ENCODE data around the gene AKAP13. TPM values are rescaled to one million over a fixed set of nuclear protein-coding genes. Genes with fewer than 3 reads are reported as not detected.

Gene AKAP13
- polyA plus RNA-seq, 2 of the 4 experiments (the other 2 are of a cell fraction): 20.4 to 28.8 TPM

DNA sequence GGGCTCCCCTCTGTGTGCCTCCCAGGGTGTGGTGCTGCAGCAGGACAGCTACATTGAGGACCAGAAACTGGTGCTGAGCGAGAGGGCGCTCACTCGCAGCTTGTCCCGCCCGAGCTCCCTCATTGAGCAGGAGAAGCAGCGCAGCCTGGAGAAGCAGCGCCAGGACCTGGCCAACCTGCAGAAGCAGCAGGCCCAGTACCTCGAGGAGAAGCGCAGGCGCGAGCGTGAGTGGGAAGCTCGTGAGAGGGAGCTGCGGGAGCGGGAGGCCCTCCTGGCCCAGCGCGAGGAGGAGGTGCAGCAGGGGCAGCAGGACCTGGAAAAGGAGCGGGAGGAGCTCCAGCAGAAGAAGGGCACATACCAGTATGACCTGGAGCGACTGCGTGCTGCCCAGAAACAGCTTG is 360.6 kb downstream of the AKAP13 start:
- Histone ChIP-seq H3K4me1 (no peaks in the 10 kb centered on the region), H3K27ac (no peak overlapping the region), H3K4me3 (no peak overlapping the region), H3K4me2 (no peak overlapping the region), H3K9me3 (no peaks in the 10 kb centered on the region)
- TF ChIP-seq POLR2A (IDR thresholded peaks at IDR 0.05; ENCODE audit: low read length) (no peak), CBX2 (IDR thresholded peaks at IDR 0.05; ENCODE audit: borderline replicate concordance, low read depth) (no peak), HEYL (CRISPR knock-in tag; IDR thresholded peaks at IDR 0.05) (no peak), NR3C1 (IDR thresholded peaks at IDR 0.05) (no peak)
- TF ChIP-seq, protein P1, sequence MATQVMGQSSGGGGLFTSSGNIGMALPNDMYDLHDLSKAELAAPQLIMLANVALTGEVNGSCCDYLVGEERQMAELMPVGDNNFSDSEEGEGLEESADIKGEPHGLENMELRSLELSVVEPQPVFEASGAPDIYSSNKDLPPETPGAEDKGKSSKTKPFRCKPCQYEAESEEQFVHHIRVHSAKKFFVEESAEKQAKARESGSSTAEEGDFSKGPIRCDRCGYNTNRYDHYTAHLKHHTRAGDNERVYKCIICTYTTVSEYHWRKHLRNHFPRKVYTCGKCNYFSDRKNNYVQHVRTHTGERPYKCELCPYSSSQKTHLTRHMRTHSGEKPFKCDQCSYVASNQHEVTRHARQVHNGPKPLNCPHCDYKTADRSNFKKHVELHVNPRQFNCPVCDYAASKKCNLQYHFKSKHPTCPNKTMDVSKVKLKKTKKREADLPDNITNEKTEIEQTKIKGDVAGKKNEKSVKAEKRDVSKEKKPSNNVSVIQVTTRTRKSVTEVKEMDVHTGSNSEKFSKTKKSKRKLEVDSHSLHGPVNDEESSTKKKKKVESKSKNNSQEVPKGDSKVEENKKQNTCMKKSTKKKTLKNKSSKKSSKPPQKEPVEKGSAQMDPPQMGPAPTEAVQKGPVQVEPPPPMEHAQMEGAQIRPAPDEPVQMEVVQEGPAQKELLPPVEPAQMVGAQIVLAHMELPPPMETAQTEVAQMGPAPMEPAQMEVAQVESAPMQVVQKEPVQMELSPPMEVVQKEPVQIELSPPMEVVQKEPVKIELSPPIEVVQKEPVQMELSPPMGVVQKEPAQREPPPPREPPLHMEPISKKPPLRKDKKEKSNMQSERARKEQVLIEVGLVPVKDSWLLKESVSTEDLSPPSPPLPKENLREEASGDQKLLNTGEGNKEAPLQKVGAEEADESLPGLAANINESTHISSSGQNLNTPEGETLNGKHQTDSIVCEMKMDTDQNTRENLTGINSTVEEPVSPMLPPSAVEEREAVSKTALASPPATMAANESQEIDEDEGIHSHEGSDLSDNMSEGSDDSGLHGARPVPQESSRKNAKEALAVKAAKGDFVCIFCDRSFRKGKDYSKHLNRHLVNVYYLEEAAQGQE (IDR thresholded peaks at IDR 0.05): no peak
- WGBS (ENCODE audit: missing lambda C conversion rate): 94% methylated on average over 20 of the region's 20 CpGs
- no peak for ATAC-seq
- no peak for DNase-seq (ENCODE audit: low read depth in 1 of 2, low spot score in 1 of 2)
- POLR2A ChIA-PET: no interaction called here
- CTCF ChIA-PET: interaction anchor here (1.2 to 6.6 kb wide), 4 partner anchors 11 to 110 kb away, joined by 3 to 62 read pairs (median 18); no protein-coding TSS in a partner anchor
- no peak for FAIRE-seq

DNA sequence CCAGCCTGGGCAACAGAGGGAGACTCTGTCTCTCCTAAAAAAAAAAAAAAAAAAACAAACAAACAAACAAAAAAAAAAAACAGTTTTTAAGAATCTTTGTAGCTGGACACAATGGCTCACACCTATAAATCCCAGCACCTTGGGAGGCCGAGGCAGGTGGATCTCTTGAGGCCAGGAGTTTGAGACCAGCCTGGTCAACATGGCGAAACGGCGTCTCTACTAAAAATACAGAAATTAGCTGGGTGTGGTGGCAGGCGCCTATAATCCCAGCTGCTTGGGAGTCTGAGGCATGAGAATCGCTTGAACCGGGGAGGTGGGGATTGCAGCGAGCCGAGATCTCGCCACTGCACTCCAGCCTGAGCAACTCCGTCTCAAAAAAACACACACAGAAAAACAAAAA is 361.3 kb downstream of the AKAP13 start:
- Histone ChIP-seq H3K9me3 (no peaks in the 10 kb centered on the region), H3K4me2 (no peak overlapping the region), H3K4me1 (no peaks in the 10 kb centered on the region), H3K27ac (no peak overlapping the region), H3K4me3 (no peak overlapping the region)
- FAIRE-seq (no peak), DNase-seq (ENCODE audit: low read depth in 1 of 2, low spot score in 1 of 2) (no peak), ATAC-seq (no peak)
- ChIA-PET POLR2A (no interaction called here), CTCF (interaction anchor here (1.1 to 6.6 kb wide), 4 partner anchors 11 to 445 kb away, joined by 3 to 62 read pairs (median 19); no protein-coding TSS in a partner anchor)
- TF ChIP-seq HOXA7 (CRISPR knock-in tag; IDR thresholded peaks at IDR 0.05) (no peak), HEYL (CRISPR knock-in tag; IDR thresholded peaks at IDR 0.05) (no peak), RAD21 (conservative IDR thresholded peaks at IDR 0.05 in 1 of 2, IDR thresholded peaks at IDR 0.05 in 1 of 2) (no peak), ZC3H11A (IDR thresholded peaks at IDR 0.05) (no peak), FOXS1 (CRISPR knock-in tag; IDR thresholded peaks at IDR 0.05) (no peak), TP53 (CRISPR knock-in tag; IDR thresholded peaks at IDR 0.05) (no peak), CHD2 (IDR thresholded peaks at IDR 0.05; ENCODE audit: low read length, partially characterized antibody) (no peak), KDM1A (IDR thresholded peaks at IDR 0.05; ENCODE audit: low read depth) (no peak), TFCP2L1 (CRISPR knock-in tag; IDR thresholded peaks at IDR 0.05) (no peak), HOXB13 (CRISPR knock-in tag; IDR thresholded peaks at IDR 0.05; ENCODE audit: low read depth) (no peak), CBX8 (IDR thresholded peaks at IDR 0.05) (no peak), JUN (IDR thresholded peaks at IDR 0.05) (no peak), NPAS2 (CRISPR knock-in tag; IDR thresholded peaks at IDR 0.05; ENCODE audit: borderline replicate concordance) (no peak), CBX2 (IDR thresholded peaks at IDR 0.05; ENCODE audit: borderline replicate concordance, low read depth) (no peak)
- TF ChIP-seq, protein P2, sequence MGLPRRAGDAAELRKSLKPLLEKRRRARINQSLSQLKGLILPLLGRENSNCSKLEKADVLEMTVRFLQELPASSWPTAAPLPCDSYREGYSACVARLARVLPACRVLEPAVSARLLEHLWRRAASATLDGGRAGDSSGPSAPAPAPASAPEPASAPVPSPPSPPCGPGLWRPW (IDR thresholded peaks at IDR 0.05): no peak
- TF ChIP-seq, protein P3, sequence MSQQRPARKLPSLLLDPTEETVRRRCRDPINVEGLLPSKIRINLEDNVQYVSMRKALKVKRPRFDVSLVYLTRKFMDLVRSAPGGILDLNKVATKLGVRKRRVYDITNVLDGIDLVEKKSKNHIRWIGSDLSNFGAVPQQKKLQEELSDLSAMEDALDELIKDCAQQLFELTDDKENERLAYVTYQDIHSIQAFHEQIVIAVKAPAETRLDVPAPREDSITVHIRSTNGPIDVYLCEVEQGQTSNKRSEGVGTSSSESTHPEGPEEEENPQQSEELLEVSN (IDR thresholded peaks at IDR 0.05; ENCODE audit: borderline replicate concordance, low read depth): no peak
- TF ChIP-seq, protein P4, sequence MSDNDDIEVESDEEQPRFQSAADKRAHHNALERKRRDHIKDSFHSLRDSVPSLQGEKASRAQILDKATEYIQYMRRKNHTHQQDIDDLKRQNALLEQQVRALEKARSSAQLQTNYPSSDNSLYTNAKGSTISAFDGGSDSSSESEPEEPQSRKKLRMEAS (IDR thresholded peaks at IDR 0.05): no peak
- TF ChIP-seq, protein P5, sequence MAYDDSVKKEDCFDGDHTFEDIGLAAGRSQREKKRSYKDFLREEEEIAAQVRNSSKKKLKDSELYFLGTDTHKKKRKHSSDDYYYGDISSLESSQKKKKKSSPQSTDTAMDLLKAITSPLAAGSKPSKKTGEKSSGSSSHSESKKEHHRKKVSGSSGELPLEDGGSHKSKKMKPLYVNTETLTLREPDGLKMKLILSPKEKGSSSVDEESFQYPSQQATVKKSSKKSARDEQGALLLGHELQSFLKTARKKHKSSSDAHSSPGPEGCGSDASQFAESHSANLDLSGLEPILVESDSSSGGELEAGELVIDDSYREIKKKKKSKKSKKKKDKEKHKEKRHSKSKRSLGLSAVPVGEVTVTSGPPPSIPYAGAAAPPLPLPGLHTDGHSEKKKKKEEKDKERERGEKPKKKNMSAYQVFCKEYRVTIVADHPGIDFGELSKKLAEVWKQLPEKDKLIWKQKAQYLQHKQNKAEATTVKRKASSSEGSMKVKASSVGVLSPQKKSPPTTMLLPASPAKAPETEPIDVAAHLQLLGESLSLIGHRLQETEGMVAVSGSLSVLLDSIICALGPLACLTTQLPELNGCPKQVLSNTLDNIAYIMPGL (CRISPR knock-in tag; IDR thresholded peaks at IDR 0.05; ENCODE audit: borderline replicate concordance): no peak
- TF ChIP-seq, protein P6, sequence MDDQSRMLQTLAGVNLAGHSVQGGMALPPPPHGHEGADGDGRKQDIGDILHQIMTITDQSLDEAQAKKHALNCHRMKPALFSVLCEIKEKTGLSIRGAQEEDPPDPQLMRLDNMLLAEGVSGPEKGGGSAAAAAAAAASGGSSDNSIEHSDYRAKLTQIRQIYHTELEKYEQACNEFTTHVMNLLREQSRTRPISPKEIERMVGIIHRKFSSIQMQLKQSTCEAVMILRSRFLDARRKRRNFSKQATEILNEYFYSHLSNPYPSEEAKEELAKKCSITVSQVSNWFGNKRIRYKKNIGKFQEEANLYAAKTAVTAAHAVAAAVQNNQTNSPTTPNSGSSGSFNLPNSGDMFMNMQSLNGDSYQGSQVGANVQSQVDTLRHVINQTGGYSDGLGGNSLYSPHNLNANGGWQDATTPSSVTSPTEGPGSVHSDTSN (IDR thresholded peaks at IDR 0.05): no peak
- WGBS (ENCODE audit: missing lambda C conversion rate): 95% methylated on average over 11 of the region's 11 CpGs
